ENCODE measurements around the gene NIPSNAP3A.
"Not testable (repeated sequence)": the region's sequence is repeated elsewhere in the genome, so short reads cannot be mapped to it uniquely, and the experiment has no call there.

Gene NIPSNAP3A

DNA sequence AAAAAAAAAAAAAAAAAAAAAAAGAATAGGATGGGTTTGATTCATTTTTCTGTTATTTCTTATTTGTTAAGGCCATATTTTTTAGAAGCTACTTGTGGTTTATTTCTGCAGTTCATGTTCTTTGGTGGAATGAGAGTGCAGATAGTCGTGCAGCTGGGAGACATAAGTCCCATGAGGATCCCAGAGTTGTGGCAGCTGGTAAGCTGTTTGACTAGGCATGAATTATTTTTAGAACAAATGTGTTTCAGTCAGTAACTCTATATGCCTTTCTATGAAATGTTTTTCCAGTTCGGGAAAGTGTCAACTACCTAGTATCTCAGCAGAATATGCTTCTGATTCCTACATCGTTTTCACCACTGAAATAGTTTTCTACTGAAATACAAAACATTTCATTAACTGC lies 11.5 kb downstream of the NIPSNAP3A start:
- DNase-seq (ENCODE audit: extremely low read depth, low read depth), result no peak
- TF ChIP-seq CTCF (IDR thresholded peaks at IDR 0.05; ENCODE audit: low read depth, low read length), result no peak

- no peak for DNase-seq (ENCODE audit: extremely low read depth, low read depth)
- no peak for TF ChIP-seq CTCF (IDR thresholded peaks at IDR 0.05; ENCODE audit: low read depth, low read length)
Measured at GRCh38 chr9:104765138-104765537, 17.7 kb downstream of the NIPSNAP3A start.

DNA sequence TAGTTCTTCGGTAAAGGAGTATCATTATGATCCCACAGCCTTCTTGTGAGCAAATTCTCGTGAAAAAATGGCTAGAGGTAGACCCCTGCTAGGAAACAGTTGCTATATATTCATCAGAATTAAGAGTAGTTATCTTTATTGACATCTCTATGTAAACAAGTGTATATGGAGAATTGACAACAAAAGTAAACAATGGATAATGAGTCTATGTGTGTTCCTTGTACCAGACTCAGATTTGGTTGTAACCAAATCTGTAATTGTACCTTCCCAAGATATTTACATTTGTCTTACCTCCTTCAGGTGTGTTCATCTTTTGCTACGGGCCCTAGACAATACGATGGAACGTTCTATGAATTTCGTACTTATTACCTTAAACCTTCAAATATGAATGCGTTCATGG lies 18.5 kb downstream of the NIPSNAP3A start:
- TF ChIP-seq CTCF (IDR thresholded peaks at IDR 0.05; ENCODE audit: low read depth, low read length), result no peak
- no peak for DNase-seq (ENCODE audit: extremely low read depth, low read depth)

- DNase-seq (ENCODE audit: extremely low read depth, low read depth), result no peak
- no peak for TF ChIP-seq CTCF (IDR thresholded peaks at IDR 0.05; ENCODE audit: low read depth, low read length)
Measured at GRCh38 chr9:104767507-104767906, 20.0 kb downstream of the NIPSNAP3A start.

DNA sequence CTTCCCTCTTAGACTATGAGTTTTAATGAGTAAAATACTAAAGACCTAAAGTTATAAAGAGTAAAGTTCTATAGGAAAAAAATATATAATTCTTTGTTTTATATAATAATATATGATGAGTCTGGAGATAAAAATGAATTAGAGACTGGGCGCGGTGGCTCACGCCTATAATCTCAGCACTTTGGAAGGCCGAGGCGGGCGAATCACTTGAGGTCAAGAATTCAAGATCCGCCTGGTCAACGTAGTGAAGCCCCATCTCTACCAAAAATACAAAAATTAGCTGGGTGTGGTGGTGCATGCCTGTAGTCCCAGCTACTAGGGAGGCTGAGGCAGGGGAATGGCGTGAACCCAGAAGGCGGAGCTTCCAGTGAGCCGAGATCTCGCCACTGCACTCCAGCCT lies 21.5 kb downstream of the NIPSNAP3A start:
- not testable (repeated sequence) for DNase-seq (ENCODE audit: extremely low read depth, low read depth)

GRCh38 chr9:104769655-104770054 lies 22.2 kb downstream of the NIPSNAP3A start:
- TF ChIP-seq CTCF (IDR thresholded peaks at IDR 0.05; ENCODE audit: low read depth, low read length), result no peak
- DNase-seq (ENCODE audit: extremely low read depth, low read depth), result no peak

GRCh38 chr9:104772714-104773510 lies 25.4 kb downstream of the NIPSNAP3A start:
- no peak for TF ChIP-seq CTCF (IDR thresholded peaks at IDR 0.05; ENCODE audit: low read depth, low read length)
- DNase-seq (ENCODE audit: extremely low read depth, low read depth), result no peak

- TF ChIP-seq CTCF (IDR thresholded peaks at IDR 0.05; ENCODE audit: low read depth, low read length), result no peak
- DNase-seq (ENCODE audit: extremely low read depth, low read depth), result no peak
Measured at GRCh38 chr9:104774132-104774531, 26.6 kb downstream of the NIPSNAP3A start.

Data from AG09319 (cell line).